Aorta (tissue), 5 donors: ENCODE measurements around the gene MINDY4. TPM values are rescaled to one million over a fixed set of nuclear protein-coding genes. Genes with fewer than 3 reads are reported as not detected.

Experiments used
- ATAC-seq: fragments of 200-7000 bp; cut with Tn5 transposase; one replicate; pipeline ENCODE4 v1.9.1; 2022; ENCODE audit warnings: moderate library complexity; ENCODE audit not compliant: low FRiP score
- DNase-seq, 2 donors: peaks; one replicate each; pipeline ENCODE4 v3.0.0-alpha.2; 2020
- H3K27ac ChIP-seq, 2 donors: one replicate each; pipeline ENCODE4 v1.5.1; 2013; ENCODE audit warnings: low read length in 2 of 2, mild to moderate bottlenecking in 2 of 2, moderate library complexity in 2 of 2, control low read depth in 1 of 2, inconsistent platforms in 1 of 2, low read depth in 1 of 2
- H3K27me3 ChIP-seq, 2 donors: one replicate each; pipeline ENCODE4 v1.6.1; 2013; ENCODE audit warnings: control low read depth in 1 of 2, low read length in 1 of 2, mild to moderate bottlenecking in 1 of 2, moderate library complexity in 1 of 2; ENCODE audit not compliant: insufficient read depth in 2 of 2, control insufficient read depth in 1 of 2
- H3K36me3 ChIP-seq, 2 donors: one replicate each; pipeline ENCODE4 v1.6.1; 2013; ENCODE audit warnings: control low read depth in 1 of 2, low read length in 1 of 2, mild to moderate bottlenecking in 1 of 2; ENCODE audit not compliant: insufficient read depth in 2 of 2, control insufficient read depth in 1 of 2
- H3K4me1 ChIP-seq, 2 donors: one replicate each; pipeline ENCODE4 v1.6.1; 2013; ENCODE audit warnings: low read length in 2 of 2, control low read depth in 1 of 2, mild to moderate bottlenecking in 1 of 2, moderate library complexity in 1 of 2; ENCODE audit not compliant: insufficient read depth in 2 of 2, control insufficient read depth in 1 of 2
- H3K4me3 ChIP-seq, 2 donors: one replicate each; pipeline ENCODE4 v1.5.1; 2013; ENCODE audit warnings: low read length in 2 of 2, control low read depth in 1 of 2, mild to moderate bottlenecking in 1 of 2
- H3K9me3 ChIP-seq: one replicate; pipeline ENCODE4 v1.6.1; 2013; ENCODE audit warnings: mild to moderate bottlenecking, low read length; ENCODE audit not compliant: control insufficient read depth
- WGBS, 2 donors: extraction: QIAGEN DNeasy Blood & Tissue Kit; methylation state at CpG; one replicate each; pipeline ENCODE4 v1.1.7; 2013; 5-methylcytosine and 5-hydroxymethylcytosine counted together
- intact Hi-C, 2 donors: fragments of 100-400 bp; cut with DNase I; formaldehyde crosslinking; loops; one replicate each; pipeline versions ENCODE4 v1.14.2 to v1.15.0; 2022
- polyA plus RNA-seq, 2 donors: library from polyadenylated mRNA; stranded (reverse); fragments of 200-250 nt; gene quantifications; one replicate each; pipeline ENCODE4 v1.2.3, GENCODE V29; 2013
- total RNA-seq, 2 donors: library from RNA; stranded (reverse); fragmentation: NEBNext Ultra II Directional; extraction: Animal tissue kit (Norgen Biotek cat#: 25700); gene quantifications; one replicate each; pipeline ENCODE4 v1.2.1, GENCODE V29; 2021
- donor health status: healthy with polysubstance abuse.
- donor health status: Bipolar disorder and iron deficiency.
- donor health status: DM: no; HTN: no; CAD: no.
- donor health status: DM: no; HTN: no; CAD: no.
- donor health status: DM: yes; HTN: yes; CAD: no.

MINDY4 gene
- total and polyA plus RNA-seq, 4 donors: 3.1 to 26.1 (median 21.2) TPM

DNA sequence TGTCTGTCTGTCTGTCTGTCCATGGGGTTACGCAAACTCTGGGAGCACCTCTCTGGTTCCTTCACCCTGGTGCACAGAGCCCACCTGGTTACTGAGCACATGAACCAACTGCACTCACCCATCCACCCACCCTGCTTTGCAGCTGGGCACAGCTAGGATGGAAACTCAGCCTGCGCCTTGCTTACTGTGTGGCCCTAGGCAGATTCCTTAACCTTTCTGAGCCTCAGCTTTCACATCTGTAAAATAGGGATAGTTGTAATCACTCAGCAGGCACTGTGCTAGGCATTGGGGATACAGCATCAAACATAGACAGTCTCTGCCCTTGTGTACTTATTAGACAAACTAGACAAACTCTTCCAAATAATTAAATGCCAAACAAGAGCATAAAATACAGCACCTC, 41.1 kb upstream of the MINDY4 start:
- intact Hi-C loops: loop anchor here in 1 of 2 donors (10.0 kb wide), 1 partner anchor 85 kb away; no protein-coding TSS in a partner anchor
- no peaks in the 10 kb centered on the region for H3K27me3 ChIP-seq
- no peaks in the 10 kb centered on the region for H3K9me3 ChIP-seq
- H3K4me1 ChIP-seq: no peaks in the 10 kb centered on the region
- no peak overlapping the region for H3K27ac ChIP-seq
- ATAC-seq: no peak
- no peak overlapping the region for H3K4me3 ChIP-seq
- peak in 1 of 2 donors; percentile 17 for DNase-seq
- no peaks in the 10 kb centered on the region for H3K36me3 ChIP-seq
- WGBS, 2 donors: 95 to 98% methylated on average over 2 of the region's 2 CpGs

DNA sequence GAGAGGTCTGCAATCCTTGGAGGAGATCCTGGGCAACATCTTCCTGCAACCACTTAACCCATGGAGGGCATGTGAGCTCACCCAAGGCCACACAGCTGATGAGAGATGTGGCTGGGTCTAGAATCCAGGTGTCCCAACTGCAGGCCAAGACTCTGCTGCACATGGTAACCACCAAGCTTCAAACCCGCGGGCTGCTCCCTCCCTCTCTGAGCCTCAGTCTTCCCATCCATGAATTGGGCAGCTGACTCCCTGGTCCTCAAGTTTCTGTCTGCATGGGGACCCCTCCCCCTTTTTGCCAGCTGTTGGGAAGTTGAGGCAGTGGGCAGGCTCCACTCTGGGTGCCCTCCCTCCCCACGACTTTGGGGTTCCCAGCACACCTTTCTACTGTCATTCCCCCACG, 40.2 kb upstream of the MINDY4 start:
- Histone ChIP-seq H3K27ac (no peak overlapping the region), H3K9me3 (no peaks in the 10 kb centered on the region), H3K27me3 (no peaks in the 10 kb centered on the region), H3K4me3 (no peak overlapping the region), H3K4me1 (no peaks in the 10 kb centered on the region), H3K36me3 (no peaks in the 10 kb centered on the region)
- intact Hi-C loops: loop anchor here in 1 of 2 donors (10.0 kb wide), 1 partner anchor 86 kb away; no protein-coding TSS in a partner anchor
- 70 to 78% methylated on average over 4 of the region's 4 CpGs for WGBS, 2 donors
- ATAC-seq (no peak), DNase-seq (peak in 1 of 2 donors; percentile 47)

GRCh38 chr7:30731581-30731980, 39.6 kb upstream of the MINDY4 start:
- intact Hi-C loops: loop anchor here in 1 of 2 donors (10.0 kb wide), 1 partner anchor 87 kb away; no protein-coding TSS in a partner anchor
- Histone ChIP-seq H3K36me3 (no peaks in the 10 kb centered on the region), H3K4me3 (no peak overlapping the region), H3K27me3 (no peaks in the 10 kb centered on the region), H3K9me3 (no peaks in the 10 kb centered on the region), H3K4me1 (no peaks in the 10 kb centered on the region), H3K27ac (no peak overlapping the region)
- WGBS, 2 donors: 71 to 72% methylated on average over 11 of the region's 11 CpGs
- peak in 1 of 2 donors; percentile 42 for DNase-seq
- ATAC-seq: no peak

DNA sequence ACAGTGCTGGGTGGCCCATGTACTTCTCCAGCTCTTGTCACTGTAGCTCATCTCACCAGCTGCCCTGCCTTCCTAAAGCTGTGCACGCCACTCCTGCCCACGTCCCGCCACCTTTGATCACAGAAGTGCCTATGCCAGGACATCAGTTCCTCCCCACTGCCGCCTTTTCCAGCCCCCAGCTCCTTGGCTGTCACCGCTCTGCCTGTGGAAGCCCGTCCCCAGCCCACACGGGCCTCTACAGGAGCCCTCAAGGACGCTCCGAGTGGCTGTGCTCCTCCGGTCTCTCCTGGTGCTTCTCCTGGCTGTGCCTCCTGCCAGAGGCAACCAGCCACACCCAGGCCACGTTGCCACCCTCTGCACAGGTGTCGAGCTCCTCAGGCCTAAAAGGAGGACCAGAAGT, 38.6 kb upstream of the MINDY4 start:
- WGBS, 2 donors: 89 to 93% methylated on average over 12 of the region's 12 CpGs
- H3K4me1 ChIP-seq: no peaks in the 10 kb centered on the region
- ATAC-seq: no peak
- intact Hi-C loops: loop anchor here in 1 of 2 donors (10.0 kb wide), 1 partner anchor 88 kb away; no protein-coding TSS in a partner anchor
- DNase-seq: peak in 1 of 2 donors; percentile 46
- no peak overlapping the region for H3K27ac ChIP-seq
- no peaks in the 10 kb centered on the region for H3K9me3 ChIP-seq
- H3K36me3 ChIP-seq: no peaks in the 10 kb centered on the region
- H3K4me3 ChIP-seq: no peak overlapping the region
- H3K27me3 ChIP-seq: no peaks in the 10 kb centered on the region

GRCh38 chr7:30733216-30733615, 38.0 kb upstream of the MINDY4 start:
- WGBS, 2 donors: 95 to 99% methylated on average over 6 of the region's 6 CpGs
- Histone ChIP-seq H3K9me3 (no peaks in the 10 kb centered on the region), H3K4me1 (no peaks in the 10 kb centered on the region), H3K27ac (no peak overlapping the region), H3K27me3 (no peaks in the 10 kb centered on the region), H3K36me3 (no peaks in the 10 kb centered on the region), H3K4me3 (no peak overlapping the region)
- intact Hi-C loops: loop anchor here in 1 of 2 donors (10.0 kb wide), 1 partner anchor 88 kb away; no protein-coding TSS in a partner anchor
- DNase-seq: peak in 1 of 2 donors; percentile 60
- no peak for ATAC-seq

GRCh38 chr7:30733691-30734090, 37.5 kb upstream of the MINDY4 start:
- intact Hi-C loops: loop anchor here in 1 of 2 donors (10.0 kb wide), 1 partner anchor 89 kb away; no protein-coding TSS in a partner anchor
- DNase-seq: peak in 1 of 2 donors; percentile 31
- Histone ChIP-seq H3K9me3 (no peaks in the 10 kb centered on the region), H3K36me3 (no peaks in the 10 kb centered on the region), H3K4me1 (no peaks in the 10 kb centered on the region), H3K27me3 (no peaks in the 10 kb centered on the region), H3K27ac (no peak overlapping the region), H3K4me3 (no peak overlapping the region)
- WGBS, 2 donors: 89 to 90% methylated on average over 11 of the region's 11 CpGs
- peak; percentile 37 for ATAC-seq

GRCh38 chr7:30734497-30734896, 36.7 kb upstream of the MINDY4 start:
- H3K4me3 ChIP-seq: no peak overlapping the region
- peak in 1 of 2 donors; percentile 51 for DNase-seq
- H3K27me3 ChIP-seq: no peaks in the 10 kb centered on the region
- no peaks in the 10 kb centered on the region for H3K9me3 ChIP-seq
- no peaks in the 10 kb centered on the region for H3K4me1 ChIP-seq
- no peak for ATAC-seq
- WGBS, 2 donors: 91 to 93% methylated on average over 7 of the region's 7 CpGs
- no peaks in the 10 kb centered on the region for H3K36me3 ChIP-seq
- intact Hi-C loops: loop anchor here in 1 of 2 donors (10.0 kb wide), 1 partner anchor 90 kb away; no protein-coding TSS in a partner anchor
- no peak overlapping the region for H3K27ac ChIP-seq

- H3K4me1 ChIP-seq: no peaks in the 10 kb centered on the region
- DNase-seq (peak in 1 of 2 donors; percentile 32), ATAC-seq (no peak)
- no peak overlapping the region for H3K4me3 ChIP-seq
- no peaks in the 10 kb centered on the region for H3K9me3 ChIP-seq
- intact Hi-C loops: loop anchor here in 1 of 2 donors (10.0 kb wide), 1 partner anchor 91 kb away; no protein-coding TSS in a partner anchor
- WGBS, 2 donors: 94 to 98% methylated on average over 3 of the region's 3 CpGs
- H3K36me3 ChIP-seq: no peaks in the 10 kb centered on the region
- no peak overlapping the region for H3K27ac ChIP-seq
- H3K27me3 ChIP-seq: no peaks in the 10 kb centered on the region
Observed at GRCh38 chr7:30735631-30736030, 35.6 kb upstream of the MINDY4 start.

GRCh38 chr7:30736291-30736690, 34.9 kb upstream of the MINDY4 start:
- DNase-seq (peak in 1 of 2 donors; percentile 42), ATAC-seq (no peak)
- Histone ChIP-seq H3K9me3 (no peaks in the 10 kb centered on the region), H3K27ac (no peak overlapping the region), H3K36me3 (no peaks in the 10 kb centered on the region), H3K4me3 (no peak overlapping the region), H3K27me3 (no peaks in the 10 kb centered on the region), H3K4me1 (no peaks in the 10 kb centered on the region)
- 86 to 90% methylated on average over 4 of the region's 4 CpGs for WGBS, 2 donors
- intact Hi-C loops: loop anchor here in 1 of 2 donors (10.0 kb wide), 1 partner anchor 91 kb away; no protein-coding TSS in a partner anchor
